ENCODE measurements around the gene ABCG4. TPM values are rescaled to one million over a fixed set of nuclear protein-coding genes. Genes with fewer than 3 reads are reported as not detected.

ABCG4 gene
- total RNA-seq = under 0.01 and 0.11 TPM in 2 replicates

GRCh38 chr11:119149018-119149785 is at the start of gene ABCG4:
ABCG4 (plus strand) TSS chr11:119149052; CDS start chr11:119149966, 914 bp downstream.

GRCh38 chr11:119101759-119102423 is 47.0 kb upstream of the ABCG4 start, which contains the start of gene DPAGT1:
DPAGT1 (minus strand) TSS chr11:119101853; CDS start chr11:119101655, 198 bp downstream.

DNA sequence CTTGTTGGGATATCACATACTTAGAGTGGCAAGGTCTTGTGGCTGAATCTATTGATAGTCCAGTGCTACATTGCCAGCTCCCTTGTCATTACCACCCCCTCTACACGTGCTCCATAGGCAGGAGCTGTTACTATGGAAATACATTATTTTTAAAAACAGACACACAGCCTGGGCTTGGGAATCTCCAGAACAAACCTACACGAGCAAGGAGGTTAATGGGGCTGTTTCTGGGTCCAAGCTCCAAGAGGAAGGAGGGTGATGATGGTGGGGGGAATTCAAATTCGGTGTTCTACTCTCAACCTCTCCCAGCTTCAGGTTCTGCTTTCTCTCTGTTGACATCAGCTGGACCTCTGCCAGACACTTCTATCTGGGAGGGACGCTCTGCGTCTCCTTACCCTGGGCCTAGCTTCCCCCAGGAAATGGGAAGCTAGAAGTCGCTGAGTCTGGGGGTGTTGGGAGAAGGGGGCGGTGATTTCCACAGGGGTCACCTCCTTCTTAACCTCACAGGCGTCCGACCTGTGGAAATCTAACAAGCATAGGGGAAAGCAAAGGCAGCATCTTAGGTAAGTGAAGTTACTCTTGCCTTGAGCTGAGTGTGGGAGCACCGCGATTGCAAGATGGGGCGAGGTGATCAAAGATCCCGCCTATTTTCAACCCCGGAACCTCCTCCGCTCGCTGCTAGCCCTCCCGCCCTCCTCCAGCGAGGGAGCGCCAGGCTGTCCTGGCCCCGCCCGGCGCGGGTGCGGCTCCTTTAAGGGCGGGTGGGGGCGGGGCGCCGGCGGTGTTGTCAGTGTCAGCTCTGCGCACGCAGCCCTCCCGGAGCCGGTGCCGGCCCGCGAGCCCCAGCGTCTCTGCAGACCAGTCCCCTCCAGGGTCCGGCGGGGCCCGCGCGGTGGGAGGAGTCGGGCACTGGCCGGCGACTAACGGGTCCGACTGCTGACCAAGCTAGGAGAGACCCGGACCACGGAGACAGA is 42.0 kb upstream of the ABCG4 start, which contains the start of gene C2CD2L:
TSS of gene C2CD2L (plus strand) at position 781 of the 974 bp plus-strand sequence. CDS start 398 bp downstream, outside the sequence.

GRCh38 chr11:119121008-119121810 is 27.6 kb upstream of the ABCG4 start, which contains the start of gene HINFP:
HINFP (plus strand) TSS chr11:119121580; CDS start chr11:119126945, 5,365 bp downstream.

GRCh38 chr11:119168471-119169281 is 19.8 kb downstream of the ABCG4 start, which contains the start of gene NLRX1:
NLRX1 (plus strand) TSS chr11:119168725; CDS start chr11:119171404, 2,679 bp downstream.

GRCh38 chr11:119205574-119206510 is 57.0 kb downstream of the ABCG4 start, which contains the start of gene CBL:
CBL (plus strand) TSS chr11:119206339; CDS start chr11:119206418, 79 bp downstream.

Other genes with a start within 250 kb of the ABCG4 start
- gene BCL9L, start 223.1 kb upstream of the ABCG4 start, total RNA-seq = 31.4 and 35.3 TPM in 2 replicates
- 0.33 and 2.4 TPM in 2 replicates for gene UPK2, start 192.8 kb upstream of the ABCG4 start, total RNA-seq
- gene FOXR1, start 177.3 kb upstream of the ABCG4 start, total RNA-seq = not detected in 2 replicates
- 16.8 and 20.8 TPM in 2 replicates for gene CENATAC, start 150.9 kb upstream of the ABCG4 start, total RNA-seq
- gene RPS25, start 130.7 kb upstream of the ABCG4 start, total RNA-seq = 703 and 705 TPM in 2 replicates
- 91.3 and 95.8 TPM in 2 replicates for gene TRAPPC4, start 130.3 kb upstream of the ABCG4 start, total RNA-seq
- gene SLC37A4, start 118.2 kb upstream of the ABCG4 start, total RNA-seq = 26.3 and 30.4 TPM in 2 replicates
- 63.6 and 225 TPM in 2 replicates for gene HYOU1, start 91.8 kb upstream of the ABCG4 start, total RNA-seq
- 23.2 and 28.7 TPM in 2 replicates for gene VPS11, start 81.2 kb upstream of the ABCG4 start, total RNA-seq
- 2.7 and 12.8 TPM in 2 replicates for gene HMBS, start 64.2 kb upstream of the ABCG4 start, total RNA-seq
- 20.0 and 32.4 TPM in 2 replicates for gene DPAGT1, start 47.2 kb upstream of the ABCG4 start, total RNA-seq
- 2.4 and 4.6 TPM in 2 replicates for gene C2CD2L, start 41.7 kb upstream of the ABCG4 start, total RNA-seq
- 20.4 and 21.0 TPM in 2 replicates for gene HINFP, start 27.5 kb upstream of the ABCG4 start, total RNA-seq
- 20.0 and 32.3 TPM in 2 replicates for gene NLRX1, start 19.7 kb downstream of the ABCG4 start, total RNA-seq
- not detected in 2 replicates for gene NHERF4, start 36.4 kb downstream of the ABCG4 start, total RNA-seq
- 5.5 and 8.1 TPM in 2 replicates for gene CBL, start 57.3 kb downstream of the ABCG4 start, total RNA-seq
- 0.39 and 5.9 TPM in 2 replicates for gene MCAM, start 168.1 kb downstream of the ABCG4 start, total RNA-seq
- 5.5 and 6.2 TPM in 2 replicates for gene RNF26, start 185.5 kb downstream of the ABCG4 start, total RNA-seq
- under 0.01 TPM in 1 of 2 replicates, not detected in the other for gene C1QTNF5, start 191.8 kb downstream of the ABCG4 start, total RNA-seq
- gene MFRP, start 197.7 kb downstream of the ABCG4 start, total RNA-seq = not detected in 2 replicates
- under 0.01 and 0.11 TPM in 2 replicates for gene USP2, start 232.6 kb downstream of the ABCG4 start, total RNA-seq